Smooth muscle cell (in vitro differentiated cells): ENCODE data around the gene IMMT. TPM values are rescaled to one million over a fixed set of nuclear protein-coding genes. Genes with fewer than 3 reads are reported as not detected.
"Not testable (repeated sequence)": the region's sequence is repeated elsewhere in the genome, so short reads cannot be mapped to it uniquely, and the experiment has no call there.

Experiments
- DNase-seq: peaks from one replicate; lab custom pipeline; 2025; ENCODE audit not compliant: unreplicated experiment; lab: John Stamatoyannopoulos, UW
- H2AFZ ChIP-seq: fragments of 200-600 bp; sonication (generic); 2 replicates; pipeline ENCODE4 v1.6.0; 2016; ENCODE audit warnings: antibody characterized with exemption, low read depth, mild to moderate bottlenecking
- H3F3A ChIP-seq: fragments of 200-600 bp; sonication (generic); 2 replicates; pipeline ENCODE4 v1.6.0; 2017; ENCODE audit warnings: antibody characterized with exemption, low read depth
- H3K27ac ChIP-seq: fragments of 200-600 bp; sonication (generic); 2 replicates; pipeline ENCODE4 v1.5.1; 2016; ENCODE audit warnings: low read depth, mild to moderate bottlenecking
- H3K27me3 ChIP-seq: fragments of 200-600 bp; sonication (generic); 2 replicates; pipeline ENCODE4 v1.6.1; 2016; ENCODE audit warnings: low read depth, mild to moderate bottlenecking
- H3K36me3 ChIP-seq: fragments of 200-600 bp; sonication (generic); 2 replicates; pipeline ENCODE4 v1.5.1; 2016; ENCODE audit warnings: low read depth
- H3K4me1 ChIP-seq: fragments of 200-600 bp; sonication (generic); 2 replicates; pipeline ENCODE4 v1.5.1; 2016; ENCODE audit warnings: low read depth
- H3K4me2 ChIP-seq: fragments of 200-600 bp; sonication (generic); 2 replicates; pipeline ENCODE4 v1.6.0; 2016; ENCODE audit warnings: mild to moderate bottlenecking
- H3K4me3 ChIP-seq: fragments of 200-600 bp; sonication (generic); 2 replicates; pipeline ENCODE4 v1.5.1; 2016; ENCODE audit warnings: mild to moderate bottlenecking
- H3K79me2 ChIP-seq: fragments of 200-600 bp; sonication (generic); 2 replicates; pipeline ENCODE4 v1.6.0; 2016; ENCODE audit warnings: low read depth, mild to moderate bottlenecking
- H3K9ac ChIP-seq: fragments of 200-600 bp; sonication (generic); 2 replicates; pipeline ENCODE4 v1.6.0; 2016; ENCODE audit warnings: low read depth
- H3K9me3 ChIP-seq: fragments of 200-600 bp; sonication (generic); replicated peaks from 2 replicates; pipeline ENCODE4 v1.5.1; 2016; ENCODE audit warnings: low read depth
- H4K20me1 ChIP-seq: fragments of 200-600 bp; sonication (generic); 2 replicates; pipeline ENCODE4 v1.6.0; 2016; ENCODE audit warnings: low read depth
- CTCF ChIP-seq: fragments of 200-600 bp; sonication (generic); IDR thresholded peaks from 2 replicates; pipeline ENCODE4 v1.5.1; 2017; ENCODE audit warnings: borderline replicate concordance, mild to moderate bottlenecking, antibody characterized with exemption; ENCODE audit not compliant: insufficient read depth, poor library complexity, severe bottlenecking
- WGBS: methylation state at CpG from one replicate; pipeline ENCODE4 v1.1.7; 2016; ENCODE audit warnings: low lambda C conversion rate; 5-methylcytosine and 5-hydroxymethylcytosine counted together
- polyA plus RNA-seq: library from polyadenylated mRNA; unstranded; fragments of >200 nt; fragmentation: Nextera tagmentation; extraction: Ambion mirVana; gene quantifications from 2 replicates; pipeline ENCODE4 v1.2.1, GENCODE V29; 2016
- total RNA-seq: library from RNA; depleted of rRNA; stranded (reverse); fragments of >200 nt; gene quantifications from 2 replicates; pipeline ENCODE4 v1.2.3, GENCODE V29; 2014

The IMMT gene
- total RNA-seq (66.4 and 71.1 TPM in 2 replicates), polyA plus RNA-seq (74.5 and 77.2 TPM in 2 replicates)

GRCh38 chr2:86195055-86195807, at the start of gene IMMT:
Gene IMMT (minus strand): TSS chr2:86195462. CDS start chr2:86195382, 80 bp downstream.
- Histone ChIP-seq H3K9me3 (no peaks in the 10 kb centered on the region), H3K4me3 (peak within 1 kb of the TSS; percentile 93), H3K27ac (peak within 1 kb of the TSS; percentile 96), H2AFZ (peak within 1 kb of the TSS; percentile 70), H3K4me1 (peaks cover 14% of the 10 kb centered on the region), H3K27me3 (no peaks in the 10 kb centered on the region), H3K79me2 (peaks cover 55% of the 10 kb centered on the region), H3F3A (peaks cover 17% of the 10 kb centered on the region), H3K4me2 (peak within 1 kb of the TSS; percentile 96), H3K36me3 (no peaks in the 10 kb centered on the region), H3K9ac (peak within 1 kb of the TSS; percentile 91), H4K20me1 (peaks cover 44% of the 10 kb centered on the region)
- no peak for TF ChIP-seq CTCF
- DNase-seq: peak; percentile 89
- WGBS: under 1% methylated on average over 74 of the region's 74 CpGs

GRCh38 chr2:86244781-86245180, 49.5 kb upstream of the IMMT start:
- not testable (repeated sequence) for H3K36me3 ChIP-seq, H3F3A ChIP-seq, H3K27me3 ChIP-seq, H4K20me1 ChIP-seq, DNase-seq, H3K4me2 ChIP-seq, H3K4me3 ChIP-seq, H3K79me2 ChIP-seq, H3K4me1 ChIP-seq, H3K9me3 ChIP-seq, H2AFZ ChIP-seq, H3K9ac ChIP-seq, H3K27ac ChIP-seq
- WGBS: 92% methylated on average over 5 of the region's 5 CpGs

GRCh38 chr2:86243950-86244733, 48.9 kb upstream of the IMMT start:
- no peaks in the 10 kb centered on the region for H4K20me1 ChIP-seq
- H3K9ac ChIP-seq: no peak overlapping the region
- no peaks in the 10 kb centered on the region for H3F3A ChIP-seq
- peaks cover 4% of the 10 kb centered on the region for H3K27me3 ChIP-seq
- DNase-seq: no peak
- H3K4me3 ChIP-seq: no peak overlapping the region
- 89% methylated on average over 5 of the region's 5 CpGs for WGBS
- TF ChIP-seq CTCF: no peak
- H3K27ac ChIP-seq: no peak overlapping the region
- no peaks in the 10 kb centered on the region for H3K9me3 ChIP-seq
- H3K36me3 ChIP-seq: no peaks in the 10 kb centered on the region
- H3K79me2 ChIP-seq: no peaks in the 10 kb centered on the region
- H3K4me1 ChIP-seq: no peaks in the 10 kb centered on the region
- no peak overlapping the region for H2AFZ ChIP-seq
- no peak overlapping the region for H3K4me2 ChIP-seq

- no peak overlapping the region for H3K27ac ChIP-seq
- no peak overlapping the region for H3K4me2 ChIP-seq
- no peak for TF ChIP-seq CTCF
- no peaks in the 10 kb centered on the region for H3K4me1 ChIP-seq
- H3K79me2 ChIP-seq: no peaks in the 10 kb centered on the region
- no peak overlapping the region for H2AFZ ChIP-seq
- WGBS: 95% methylated on average over 6 of the region's 6 CpGs
- no peaks in the 10 kb centered on the region for H3K36me3 ChIP-seq
- no peaks in the 10 kb centered on the region for H3F3A ChIP-seq
- H3K27me3 ChIP-seq: peaks cover 4% of the 10 kb centered on the region
- H3K9me3 ChIP-seq: no peaks in the 10 kb centered on the region
- H3K4me3 ChIP-seq: no peak overlapping the region
- H3K9ac ChIP-seq: no peak overlapping the region
- no peak for DNase-seq
- no peaks in the 10 kb centered on the region for H4K20me1 ChIP-seq
Observed at GRCh38 chr2:86243272-86243671, 48.0 kb upstream of the IMMT start.
